ENCODE measurements around the gene PHLDA2. TPM values are rescaled to one million over a fixed set of nuclear protein-coding genes. Genes with fewer than 3 reads are reported as not detected.
"Not testable (repeated sequence)": the region's sequence is repeated elsewhere in the genome, so short reads cannot be mapped to it uniquely, and the experiment has no call there.

Gene PHLDA2
- polyA plus RNA-seq, 1 donor (not counting 4 experiments of a cell fraction or from before 2014, with no cell fraction given), result 24.3 TPM

DNA sequence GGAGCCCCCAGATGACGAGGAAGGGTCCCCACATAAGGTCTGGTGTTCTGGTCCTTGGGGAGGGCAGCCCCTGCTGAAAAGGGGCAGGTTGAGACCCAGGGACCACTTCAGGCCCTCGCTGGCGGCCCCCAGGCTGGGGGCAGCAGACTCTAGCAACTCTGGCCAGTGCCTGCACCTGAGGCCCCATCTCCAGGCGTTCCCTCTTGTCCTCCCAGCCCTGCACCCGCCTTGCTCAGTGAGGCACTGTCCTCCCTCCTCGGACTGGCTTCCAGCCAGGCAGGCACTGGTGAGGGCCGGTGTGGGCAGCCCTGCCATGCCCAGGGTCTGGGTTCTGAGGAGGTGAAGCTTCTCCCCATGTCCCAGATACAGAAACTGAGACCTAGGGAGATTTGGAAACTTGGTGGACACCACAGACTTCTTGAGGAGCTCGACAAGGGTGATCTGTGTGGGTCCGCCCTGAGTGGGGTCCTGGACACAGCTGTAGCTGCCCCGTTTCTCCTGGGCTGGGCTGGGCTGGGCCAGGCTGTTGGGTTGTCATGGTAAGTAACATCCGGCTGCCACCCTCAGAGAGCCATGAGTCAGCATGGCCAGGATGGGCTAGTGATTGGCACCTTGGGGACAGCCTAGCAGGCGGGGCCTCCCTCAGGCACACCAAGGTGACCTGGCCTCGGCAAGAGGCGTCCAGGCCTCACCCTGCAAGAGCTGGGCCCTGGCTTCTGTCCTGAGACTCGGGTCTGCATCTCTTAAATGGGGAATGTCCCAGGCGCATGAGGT lies 11.1 kb upstream of the PHLDA2 start:
- Histone ChIP-seq H3K27me3 (ENCODE audit: control insufficient read depth, extremely low read depth, insufficient read depth, low read length) (no peaks in the 10 kb centered on the region), H3K4me2 (ENCODE audit: control insufficient read depth, extremely low read depth, insufficient read depth, low read depth, low read length) (no peak overlapping the region), H2AFZ (ENCODE audit: control insufficient read depth, low read length) (no peak overlapping the region), H4K20me1 (ENCODE audit: control insufficient read depth, extremely low read depth, insufficient read depth, low read length) (no peaks in the 10 kb centered on the region), H3K27ac (ENCODE audit: control insufficient read depth, insufficient read depth, low read length) (peak overlapping the region; percentile 2), H3K9me1 (ENCODE audit: control insufficient read depth, extremely low read depth, insufficient read depth, low read length) (no peaks in the 10 kb centered on the region), H3K4me1 (ENCODE audit: control insufficient read depth, extremely low read depth, insufficient read depth, low read length) (peaks cover 14% of the 10 kb centered on the region), H3K36me3 (ENCODE audit: control insufficient read depth in 2 of 2, extremely low read depth in 1 of 2, insufficient read depth in 2 of 2, low read length in 2 of 2) (peaks cover 5 to 15% of the 10 kb centered on the region in 2 experiments), H3K79me2 (ENCODE audit: control insufficient read depth, insufficient read depth, low read length) (no peaks in the 10 kb centered on the region), H3K4me3 (ENCODE audit: control insufficient read depth in 2 of 3, extremely low read depth in 1 of 3, insufficient read depth in 2 of 3, low read depth in 1 of 3, low read length in 3 of 3) (no peak overlapping the region), H3K9ac (ENCODE audit: control insufficient read depth, extremely low read depth, insufficient read depth, low read length) (peak overlapping the region; percentile 15), H3K9me3 (ENCODE audit: control insufficient read depth, low read depth, low read length) (peaks cover 5% of the 10 kb centered on the region)
- DNase-seq (ENCODE audit: low read depth, low spot score) (no peak), FAIRE-seq (no peak)
- dilution Hi-C loops (cut with MboI; ENCODE audit: extremely low pct_ligation_motif_present, low sequenced_read_pairs), result no loop called here
- TF ChIP-seq, protein P1, sequence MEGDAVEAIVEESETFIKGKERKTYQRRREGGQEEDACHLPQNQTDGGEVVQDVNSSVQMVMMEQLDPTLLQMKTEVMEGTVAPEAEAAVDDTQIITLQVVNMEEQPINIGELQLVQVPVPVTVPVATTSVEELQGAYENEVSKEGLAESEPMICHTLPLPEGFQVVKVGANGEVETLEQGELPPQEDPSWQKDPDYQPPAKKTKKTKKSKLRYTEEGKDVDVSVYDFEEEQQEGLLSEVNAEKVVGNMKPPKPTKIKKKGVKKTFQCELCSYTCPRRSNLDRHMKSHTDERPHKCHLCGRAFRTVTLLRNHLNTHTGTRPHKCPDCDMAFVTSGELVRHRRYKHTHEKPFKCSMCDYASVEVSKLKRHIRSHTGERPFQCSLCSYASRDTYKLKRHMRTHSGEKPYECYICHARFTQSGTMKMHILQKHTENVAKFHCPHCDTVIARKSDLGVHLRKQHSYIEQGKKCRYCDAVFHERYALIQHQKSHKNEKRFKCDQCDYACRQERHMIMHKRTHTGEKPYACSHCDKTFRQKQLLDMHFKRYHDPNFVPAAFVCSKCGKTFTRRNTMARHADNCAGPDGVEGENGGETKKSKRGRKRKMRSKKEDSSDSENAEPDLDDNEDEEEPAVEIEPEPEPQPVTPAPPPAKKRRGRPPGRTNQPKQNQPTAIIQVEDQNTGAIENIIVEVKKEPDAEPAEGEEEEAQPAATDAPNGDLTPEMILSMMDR (optimal IDR thresholded peaks at IDR 0.05 in 1 of 3, IDR thresholded peaks at IDR 0.05 in 1 of 3, conservative IDR thresholded peaks at IDR 0.05 in 1 of 3; ENCODE audit: extremely low read depth in 1 of 3, insufficient read depth in 2 of 3, low read length in 3 of 3), result no peak
- no peak for TF ChIP-seq EZH2 (IDR thresholded peaks at IDR 0.05; ENCODE audit: low read length)

DNA sequence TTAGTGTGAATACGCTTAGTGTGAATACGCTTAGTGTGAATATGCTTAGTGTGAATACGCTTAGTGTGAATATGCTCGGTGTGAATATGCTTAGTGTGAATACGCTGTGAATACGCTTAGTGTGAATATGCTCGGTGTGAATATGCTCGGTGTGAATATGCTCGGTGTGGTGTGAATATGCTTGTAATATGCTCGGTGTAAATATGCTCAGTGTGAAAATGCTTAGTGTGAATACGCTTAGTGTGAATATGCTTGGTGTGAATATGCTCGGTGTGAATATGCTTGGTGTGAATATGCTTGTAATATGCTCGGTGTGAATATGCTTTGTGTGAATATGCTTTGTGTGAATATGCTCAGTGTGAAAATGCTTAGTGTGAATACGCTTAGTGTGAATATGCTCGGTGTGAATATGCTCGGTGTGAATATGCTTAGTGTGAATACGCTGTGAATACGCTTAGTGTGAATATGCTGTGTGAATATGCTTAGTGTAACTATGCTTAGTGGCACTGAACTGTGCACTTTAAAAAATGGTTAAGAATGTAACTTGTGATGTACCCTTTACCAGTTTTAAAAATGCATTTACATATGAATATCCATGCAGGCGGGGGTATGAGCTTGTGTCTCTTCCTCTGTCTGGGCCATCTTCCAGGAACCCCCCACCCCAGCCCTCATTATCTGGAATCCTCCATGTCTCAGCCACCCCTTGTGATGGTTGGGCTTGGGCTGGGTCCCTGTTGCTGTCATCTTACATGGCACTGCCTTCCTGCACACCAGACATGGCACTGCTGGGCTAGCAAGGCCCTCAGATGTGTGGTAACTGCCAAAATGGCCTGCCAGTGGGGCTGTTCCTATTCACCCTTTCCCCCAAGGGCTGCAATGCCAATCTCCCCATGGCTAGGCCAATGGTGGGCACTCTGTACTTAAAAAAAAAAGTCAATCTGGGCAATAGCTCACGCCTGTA lies 9.5 kb upstream of the PHLDA2 start:
- H3K79me2 ChIP-seq (ENCODE audit: control insufficient read depth, insufficient read depth, low read length); H3K4me2 ChIP-seq (ENCODE audit: control insufficient read depth, extremely low read depth, insufficient read depth, low read depth, low read length); H3K27ac ChIP-seq (ENCODE audit: control insufficient read depth, insufficient read depth, low read length); H3K4me3 ChIP-seq (ENCODE audit: control insufficient read depth in 2 of 3, extremely low read depth in 1 of 3, insufficient read depth in 2 of 3, low read depth in 1 of 3, low read length in 3 of 3); H3K9ac ChIP-seq (ENCODE audit: control insufficient read depth, extremely low read depth, insufficient read depth, low read length); H3K36me3 ChIP-seq (ENCODE audit: control insufficient read depth in 2 of 2, extremely low read depth in 1 of 2, insufficient read depth in 2 of 2, low read length in 2 of 2); H4K20me1 ChIP-seq (ENCODE audit: control insufficient read depth, extremely low read depth, insufficient read depth, low read length); DNase-seq (ENCODE audit: low read depth, low spot score); H3K9me3 ChIP-seq (ENCODE audit: control insufficient read depth, low read depth, low read length); FAIRE-seq; dilution Hi-C loops (cut with MboI; ENCODE audit: extremely low pct_ligation_motif_present, low sequenced_read_pairs); H3K9me1 ChIP-seq (ENCODE audit: control insufficient read depth, extremely low read depth, insufficient read depth, low read length); H3K27me3 ChIP-seq (ENCODE audit: control insufficient read depth, extremely low read depth, insufficient read depth, low read length); H2AFZ ChIP-seq (ENCODE audit: control insufficient read depth, low read length): not testable (repeated sequence)
- peaks cover 16% of the 10 kb centered on the region for H3K4me1 ChIP-seq (ENCODE audit: control insufficient read depth, extremely low read depth, insufficient read depth, low read length)

DNA sequence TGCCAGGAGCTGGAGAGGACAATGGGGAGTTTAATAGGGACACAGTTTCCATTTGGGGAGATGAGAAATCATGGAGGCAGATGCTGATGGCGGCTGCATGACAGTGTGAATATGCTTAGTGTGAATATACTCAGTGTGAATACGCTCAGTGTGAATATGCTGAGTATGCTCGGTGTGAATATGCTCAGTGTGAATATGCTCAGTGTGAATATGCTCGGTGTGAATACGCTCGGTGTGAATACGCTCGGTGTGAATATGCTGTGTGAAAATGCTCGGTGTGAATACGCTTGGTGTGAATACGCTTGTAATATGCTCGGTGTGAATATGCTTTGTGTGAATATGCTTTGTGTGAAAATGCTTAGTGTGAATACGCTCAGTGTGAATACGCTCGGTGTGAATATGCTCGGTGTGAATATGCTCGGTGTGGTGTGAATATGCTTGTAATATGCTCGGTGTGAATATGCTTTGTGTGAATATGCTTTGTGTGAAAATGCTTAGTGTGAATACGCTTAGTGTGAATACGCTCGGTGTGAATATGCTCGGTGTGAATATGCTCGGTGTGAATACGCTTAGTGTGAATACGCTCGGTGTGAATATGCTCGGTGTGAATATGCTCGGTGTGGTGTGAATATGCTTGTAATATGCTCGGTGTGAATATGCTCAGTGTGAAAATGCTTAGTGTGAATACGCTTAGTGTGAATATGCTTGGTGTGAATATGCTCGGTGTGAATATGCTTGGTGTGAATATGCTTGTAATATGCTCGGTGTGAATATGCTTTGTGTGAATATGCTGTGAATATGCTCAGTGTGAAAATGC lies 8.6 kb upstream of the PHLDA2 start:
- H2AFZ ChIP-seq (ENCODE audit: control insufficient read depth, low read length); H3K27me3 ChIP-seq (ENCODE audit: control insufficient read depth, extremely low read depth, insufficient read depth, low read length); H3K4me2 ChIP-seq (ENCODE audit: control insufficient read depth, extremely low read depth, insufficient read depth, low read depth, low read length); H3K79me2 ChIP-seq (ENCODE audit: control insufficient read depth, insufficient read depth, low read length); H3K36me3 ChIP-seq (ENCODE audit: control insufficient read depth in 2 of 2, extremely low read depth in 1 of 2, insufficient read depth in 2 of 2, low read length in 2 of 2); H3K27ac ChIP-seq (ENCODE audit: control insufficient read depth, insufficient read depth, low read length); H3K9me3 ChIP-seq (ENCODE audit: control insufficient read depth, low read depth, low read length); FAIRE-seq; dilution Hi-C loops (cut with MboI; ENCODE audit: extremely low pct_ligation_motif_present, low sequenced_read_pairs); H3K9me1 ChIP-seq (ENCODE audit: control insufficient read depth, extremely low read depth, insufficient read depth, low read length); H3K4me3 ChIP-seq (ENCODE audit: control insufficient read depth in 2 of 3, extremely low read depth in 1 of 3, insufficient read depth in 2 of 3, low read depth in 1 of 3, low read length in 3 of 3); H4K20me1 ChIP-seq (ENCODE audit: control insufficient read depth, extremely low read depth, insufficient read depth, low read length); DNase-seq (ENCODE audit: low read depth, low spot score); H3K9ac ChIP-seq (ENCODE audit: control insufficient read depth, extremely low read depth, insufficient read depth, low read length): not testable (repeated sequence)
- H3K4me1 ChIP-seq (ENCODE audit: control insufficient read depth, extremely low read depth, insufficient read depth, low read length), result peaks cover 25% of the 10 kb centered on the region

All from keratinocyte (primary cell).